Colonic mucosa (tissue), 4 donors: ENCODE measurements around the gene GALNT5. TPM values are rescaled to one million over a fixed set of nuclear protein-coding genes. Genes with fewer than 3 reads are reported as not detected.

Experiments
- DNase-seq: peaks from one replicate; pipeline ENCODE4 v3.0.0-alpha.2; 2020
- H3K27ac ChIP-seq: fragments of 200-600 bp; one replicate; pipeline ENCODE4 v1.8.0; 2021
- H3K27me3 ChIP-seq: fragments of 200-600 bp; one replicate; pipeline ENCODE4 v1.8.0; 2021
- H3K36me3 ChIP-seq: fragments of 200-600 bp; one replicate; pipeline ENCODE4 v1.8.0; 2021
- H3K4me1 ChIP-seq: fragments of 200-600 bp; one replicate; pipeline ENCODE4 v1.8.0; 2021; ENCODE audit warnings: mild to moderate bottlenecking
- H3K4me3 ChIP-seq: fragments of 200-600 bp; one replicate; pipeline ENCODE4 v1.8.0; 2021
- H3K9ac ChIP-seq, 2 donors: one replicate each; pipeline ENCODE4 v1.7.0; 2013; ENCODE audit warnings: control low read depth in 2 of 2, low read depth in 2 of 2, low read length in 2 of 2
- H3K9me3 ChIP-seq: fragments of 200-600 bp; one replicate; pipeline ENCODE4 v1.8.0; 2021
- CTCF ChIP-seq: fragments of 200-600 bp; IDR thresholded peaks from one replicate; pipeline ENCODE4 v1.8.0; 2022; ENCODE audit warnings: antibody characterized with exemption, mild to moderate bottlenecking
- intact Hi-C: fragments of 100-400 bp; cut with DNase I; formaldehyde crosslinking; loops from one replicate; pipeline ENCODE4 v1.14.1; 2022
- total RNA-seq, 2 donors: library from RNA; stranded (reverse); fragmentation: NEBNext Ultra II Directional in 1 of 2; extraction: Animal tissue kit (Norgen Biotek cat#: 25700) in 1 of 2; gene quantifications; one replicate each; pipeline ENCODE4 v1.2.1, GENCODE V29; 2021
- donor health status: healthy.
- donor health status: DM: no; HTN: no; CAD: no.
- donor health status: DM: no; HTN: no; CAD: no.

GALNT5 gene
- total RNA-seq, 2 donors from 2014 or later: 52.4 to 56.3 TPM

DNA sequence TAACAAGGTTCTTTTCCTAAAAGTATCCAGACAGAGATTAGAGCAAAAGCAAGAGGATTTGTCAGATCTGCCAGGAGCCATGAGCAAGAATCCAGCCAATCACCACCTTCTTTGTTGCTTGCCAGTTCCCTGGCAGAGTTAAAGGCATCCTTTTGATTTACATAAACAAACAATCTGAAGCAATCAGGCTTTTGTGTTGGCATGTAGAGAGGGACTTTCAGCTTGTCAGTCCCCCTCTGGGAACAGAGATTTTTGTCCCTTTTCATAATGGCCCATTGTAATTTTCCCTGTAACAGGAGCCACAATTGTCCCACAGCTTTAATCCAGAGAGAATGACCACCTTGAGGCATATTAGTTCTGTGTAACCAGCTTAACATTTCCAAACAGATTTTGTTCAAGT, 68.3 kb downstream of the GALNT5 start, which contains the start of gene ERMN:
ERMN (minus strand) TSS at position 39 of the 400 bp plus-strand sequence. CDS start 182 bp downstream, outside the sequence.
- Histone ChIP-seq H3K9ac (no peak within 1 kb of the TSS), H3K9me3 (no peaks in the 10 kb centered on the region), H3K36me3 (no peaks in the 10 kb centered on the region), H3K4me1 (no peaks in the 10 kb centered on the region), H3K4me3 (no peak within 1 kb of the TSS), H3K27ac (no peak within 1 kb of the TSS), H3K27me3 (no peaks in the 10 kb centered on the region)
- DNase-seq: no peak
- intact Hi-C loops: loop anchor here (10.0 kb wide), 1 partner anchor 689 kb away; no protein-coding TSS in a partner anchor
- TF ChIP-seq CTCF: no peak

GRCh38 chr2:157326698-157327097, 69.2 kb downstream of the GALNT5 start:
- no peak for TF ChIP-seq CTCF
- H3K4me1 ChIP-seq: no peaks in the 10 kb centered on the region
- no peaks in the 10 kb centered on the region for H3K9me3 ChIP-seq
- no peak for DNase-seq
- no peak overlapping the region for H3K9ac ChIP-seq
- no peaks in the 10 kb centered on the region for H3K27me3 ChIP-seq
- no peak overlapping the region for H3K4me3 ChIP-seq
- H3K27ac ChIP-seq: no peak overlapping the region
- intact Hi-C loops: loop anchor here (10.0 kb wide), 1 partner anchor 688 kb away; no protein-coding TSS in a partner anchor
- no peaks in the 10 kb centered on the region for H3K36me3 ChIP-seq

DNA sequence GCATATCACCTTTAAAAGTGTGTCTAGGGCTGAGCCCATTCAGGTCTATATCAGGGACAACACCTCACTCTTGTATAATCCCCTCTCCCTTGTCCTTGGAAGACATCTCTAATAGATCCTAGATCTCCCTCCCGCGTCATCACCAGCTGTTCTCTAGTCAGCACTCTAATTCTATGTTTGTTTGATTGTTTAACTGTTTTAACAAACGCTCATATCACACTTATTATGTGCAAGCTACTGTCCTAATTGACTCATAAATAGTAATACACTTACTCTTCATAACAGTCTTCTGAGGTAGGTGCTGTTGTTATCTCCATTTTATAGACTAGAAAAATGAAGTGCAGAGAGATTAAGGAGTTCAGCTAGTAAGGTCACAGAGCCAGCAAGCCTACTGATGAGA, 69.7 kb downstream of the GALNT5 start:
- TF ChIP-seq CTCF: no peak
- no peaks in the 10 kb centered on the region for H3K27me3 ChIP-seq
- no peak overlapping the region for H3K9ac ChIP-seq
- H3K4me3 ChIP-seq: no peak overlapping the region
- DNase-seq: no peak
- H3K4me1 ChIP-seq: no peaks in the 10 kb centered on the region
- intact Hi-C loops: loop anchor here (10.0 kb wide), 1 partner anchor 688 kb away; no protein-coding TSS in a partner anchor
- no peaks in the 10 kb centered on the region for H3K9me3 ChIP-seq
- no peaks in the 10 kb centered on the region for H3K36me3 ChIP-seq
- H3K27ac ChIP-seq: no peak overlapping the region

- Histone ChIP-seq H3K9me3 (no peaks in the 10 kb centered on the region), H3K36me3 (no peaks in the 10 kb centered on the region), H3K4me3 (no peak overlapping the region), H3K27me3 (no peaks in the 10 kb centered on the region), H3K4me1 (no peaks in the 10 kb centered on the region), H3K9ac (no peak overlapping the region), H3K27ac (no peak overlapping the region)
- DNase-seq: peak; percentile 85
- intact Hi-C loops: loop anchor here (10.0 kb wide), 1 partner anchor 687 kb away; no protein-coding TSS in a partner anchor
- peak; percentile 93 for TF ChIP-seq CTCF
These were observed 70.4 kb downstream of the GALNT5 start for GRCh38 chr2:157327621-157328500.

GRCh38 chr2:157329524-157329923, 72.0 kb downstream of the GALNT5 start:
- intact Hi-C loops: loop anchor here (10.0 kb wide), 1 partner anchor 685 kb away; no protein-coding TSS in a partner anchor
- Histone ChIP-seq H3K9me3 (no peaks in the 10 kb centered on the region), H3K4me1 (no peaks in the 10 kb centered on the region), H3K9ac (peak overlapping the region in 1 of 2 donors; percentile 36), H3K27me3 (no peaks in the 10 kb centered on the region), H3K27ac (peak overlapping the region; percentile 44), H3K36me3 (no peaks in the 10 kb centered on the region), H3K4me3 (no peak overlapping the region)
- no peak for TF ChIP-seq CTCF
- DNase-seq: peak; percentile 75
